Natural killer cell treated with Interleukin-12 subunit alpha and Interleukin-12 subunit beta and Interleukin-15 and Interleukin-18, amount 100 ng/mL, for 72 hours (primary cell): Measurements from ENCODE around the gene BEGAIN. TPM values are rescaled to one million over a fixed set of nuclear protein-coding genes. Genes with fewer than 3 reads are reported as not detected.

Source experiments
- ATAC-seq, 2 donors: fragments of 150-1000 bp; cut with Tn5 transposase in 1 of 2; sonication (Bioruptor Pico), chemical (Tn5 transposase) in 1 of 2; 2 replicates each; pipeline ENCODE4 v1.10.0; 2021
- DNase-seq: peaks from one replicate; pipeline ENCODE4 v3.0.0; 2022; ENCODE audit warnings: low spot score
- H3K27ac Mint-ChIP-seq, 2 donors: 1 replicate in 1 of 2; 2 replicates in 1 of 2; pipeline ENCODE4 v1.8.0; 2022; ENCODE audit warnings: mixed read lengths in 2 of 2, mild to moderate bottlenecking in 1 of 2, moderate library complexity in 1 of 2
- H3K27me3 Mint-ChIP-seq, 2 donors: 1 replicate in 1 of 2; 2 replicates in 1 of 2; pipeline ENCODE4 v1.8.0; 2022; ENCODE audit warnings: mixed read lengths in 2 of 2
- H3K36me3 Mint-ChIP-seq: one replicate; pipeline ENCODE4 v1.8.0; 2022; ENCODE audit warnings: mixed read lengths
- H3K4me1 Mint-ChIP-seq, 2 donors: 1 replicate in 1 of 2; 2 replicates in 1 of 2; pipeline ENCODE4 v1.8.0; 2022; ENCODE audit warnings: low read depth in 2 of 2, mixed read lengths in 2 of 2, mild to moderate bottlenecking in 1 of 2
- H3K4me3 Mint-ChIP-seq: one replicate; pipeline ENCODE4 v1.8.0; 2022; ENCODE audit warnings: mixed read lengths
- H3K9me3 Mint-ChIP-seq: 2 replicates; pipeline ENCODE4 v1.8.0; 2022; ENCODE audit warnings: mixed read lengths
- total RNA-seq, 2 donors: library from RNA; stranded (reverse); gene quantifications; one replicate each; pipeline ENCODE4 v1.2.3, GENCODE V29; 2022

The BEGAIN gene
- total RNA-seq, 2 donors from 2014 or later, result not detected

DNA sequence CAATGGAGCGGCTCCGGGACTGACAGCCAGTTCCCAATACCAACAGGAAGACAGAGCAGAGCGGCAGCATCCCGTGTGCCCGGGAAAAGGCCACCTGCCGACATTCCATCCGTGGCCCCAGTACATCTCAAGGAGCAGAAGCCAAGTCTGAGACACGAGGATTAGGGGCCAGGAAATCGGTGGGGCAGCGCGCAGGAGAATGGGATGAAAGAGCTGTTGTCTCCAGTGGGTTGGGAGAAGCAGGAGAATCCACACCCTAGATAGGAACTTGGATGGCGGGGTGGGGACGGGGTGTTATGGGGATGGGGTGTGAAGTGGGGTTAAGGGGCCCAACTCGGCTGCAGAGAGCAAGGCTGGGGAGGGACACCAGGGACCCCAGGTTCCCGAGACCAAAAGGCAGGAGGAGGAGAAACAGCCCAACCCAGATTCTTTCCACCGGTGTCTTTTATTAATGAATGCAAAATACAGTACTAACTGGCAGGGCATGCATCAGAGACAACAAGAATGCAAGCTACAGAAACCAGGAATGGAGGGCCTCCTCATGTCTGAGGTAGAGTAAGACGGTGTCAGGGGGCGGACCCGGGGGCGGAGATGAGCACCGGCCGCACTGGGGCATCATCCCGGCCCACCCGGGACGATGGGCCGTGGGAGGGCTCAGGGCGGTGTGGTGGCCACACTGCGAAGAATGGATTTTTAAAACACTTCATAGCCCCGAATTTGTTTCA lies 50.3 kb downstream of the BEGAIN start:
- H3K36me3 Mint-ChIP-seq, result no peaks in the 10 kb centered on the region
- H3K27me3 Mint-ChIP-seq, result peaks cover 0 to 3% of the 10 kb centered on the region in 2 donors
- H3K4me1 Mint-ChIP-seq, result peaks cover 0 to 3% of the 10 kb centered on the region in 2 donors
- DNase-seq (no peak), ATAC-seq (no peak)
- no peak overlapping the region for H3K4me3 Mint-ChIP-seq
- no peak overlapping the region for H3K27ac Mint-ChIP-seq
- H3K9me3 Mint-ChIP-seq, result no peaks in the 10 kb centered on the region

DNA sequence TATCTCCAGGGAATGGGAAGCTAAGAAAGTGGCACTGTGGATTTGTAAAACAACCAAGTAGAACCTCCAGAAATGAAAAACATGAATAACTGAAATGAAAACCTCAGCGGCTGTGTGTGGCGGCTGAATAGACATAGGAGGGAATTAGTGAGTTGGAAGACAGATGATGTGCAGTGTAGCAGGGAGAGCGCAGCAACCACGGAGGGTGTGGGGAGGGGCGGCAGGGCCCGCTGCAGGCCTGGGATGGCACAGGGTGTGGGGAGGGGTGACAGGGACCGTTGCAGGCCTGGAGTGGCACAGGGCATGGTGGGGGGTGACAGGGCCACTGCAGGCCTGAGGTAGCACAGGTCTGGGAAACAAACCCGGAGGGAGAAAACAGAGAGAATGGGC lies 51.1 kb downstream of the BEGAIN start:
- Mint-ChIP-seq H3K9me3 (no peaks in the 10 kb centered on the region), H3K27me3 (peaks cover 0 to 3% of the 10 kb centered on the region in 2 donors), H3K4me1 (peaks cover 0 to 3% of the 10 kb centered on the region in 2 donors), H3K27ac (no peak overlapping the region), H3K36me3 (no peaks in the 10 kb centered on the region), H3K4me3 (no peak overlapping the region)
- ATAC-seq (no peak), DNase-seq (no peak)

DNA sequence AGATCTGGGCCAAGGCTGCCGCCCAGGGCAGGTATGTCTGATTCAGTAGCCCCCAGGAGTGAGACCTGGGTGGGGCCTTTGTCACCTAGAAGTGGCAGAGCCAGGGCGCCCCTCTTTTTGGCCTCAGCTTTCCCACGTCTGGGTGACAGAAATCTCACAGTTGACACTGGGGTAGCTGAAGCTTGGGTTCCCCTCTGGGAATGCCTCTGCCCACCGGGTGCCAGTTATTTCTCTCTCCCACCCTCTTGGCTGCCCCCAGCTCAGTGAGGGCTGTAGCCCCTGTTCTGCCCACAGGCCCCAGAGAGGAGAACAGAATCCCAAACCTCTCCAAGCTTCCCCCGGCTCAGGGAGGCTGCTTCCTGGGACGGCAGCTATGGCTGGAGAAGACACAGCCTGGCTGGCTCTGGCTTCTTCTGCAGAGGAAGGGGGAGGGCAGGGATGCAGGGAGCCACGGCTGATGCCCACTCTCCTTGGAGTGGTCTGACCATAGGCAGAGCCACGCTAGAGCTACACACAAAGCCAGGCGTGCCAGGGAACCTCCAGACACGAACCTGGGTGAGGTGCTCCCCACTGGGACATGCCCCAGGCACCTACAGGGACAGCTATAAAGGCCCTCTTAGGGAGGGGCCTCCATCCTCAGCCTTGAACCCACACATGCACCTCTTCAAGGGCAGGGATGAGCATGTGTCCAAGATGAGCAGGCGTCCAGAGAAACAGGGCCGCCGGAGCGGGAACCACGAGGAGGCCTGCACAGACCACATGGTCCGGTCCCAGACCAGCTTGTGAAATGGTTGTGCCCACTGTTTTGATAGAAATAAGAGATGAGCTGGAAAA lies 51.7 kb downstream of the BEGAIN start:
- Mint-ChIP-seq H3K4me3 (no peak overlapping the region), H3K4me1 (peaks cover 0 to 3% of the 10 kb centered on the region in 2 donors), H3K27me3 (peaks cover 0 to 3% of the 10 kb centered on the region in 2 donors), H3K27ac (no peak overlapping the region), H3K9me3 (no peaks in the 10 kb centered on the region), H3K36me3 (no peaks in the 10 kb centered on the region)
- ATAC-seq, result no peak
- no peak for DNase-seq

DNA sequence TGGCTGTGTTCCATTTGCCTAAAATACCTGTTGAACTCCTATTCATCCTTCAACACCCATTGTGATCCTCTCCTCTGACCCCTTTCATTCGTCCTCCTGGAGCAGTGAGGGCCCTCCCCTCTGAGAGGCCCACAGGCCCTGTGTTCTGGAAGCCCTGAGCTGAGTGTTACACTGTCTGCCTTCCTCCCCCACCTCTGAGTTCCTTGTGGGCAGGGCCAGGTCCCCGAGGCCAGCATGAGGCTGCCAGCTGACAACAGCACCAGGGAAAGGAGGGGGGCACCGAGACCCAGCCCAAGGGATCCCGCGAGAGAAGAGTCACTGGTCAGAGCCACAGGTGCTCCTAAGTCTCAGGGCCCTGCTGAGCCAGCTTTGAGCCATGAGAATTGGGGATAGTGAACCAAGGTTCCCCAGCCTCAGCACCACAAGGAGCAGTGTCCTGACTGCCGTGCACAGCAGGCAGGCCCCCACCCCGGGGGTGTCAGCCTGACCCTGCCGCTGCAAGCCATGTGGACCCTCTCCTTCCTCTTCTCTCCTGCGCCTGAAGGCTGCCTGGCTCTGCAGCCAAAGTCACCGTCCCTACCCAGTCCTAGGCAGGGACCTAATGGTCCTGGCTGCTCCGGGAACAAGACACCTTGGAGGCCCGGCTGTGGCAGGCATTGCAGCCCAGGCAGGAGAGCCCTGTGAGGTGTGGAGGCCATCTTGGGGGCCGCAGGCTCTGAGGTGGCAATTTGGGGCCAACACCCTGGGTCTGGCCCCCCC lies 52.5 kb downstream of the BEGAIN start:
- H3K4me1 Mint-ChIP-seq, result peaks cover 0 to 3% of the 10 kb centered on the region in 2 donors
- H3K27ac Mint-ChIP-seq, result no peak overlapping the region
- H3K27me3 Mint-ChIP-seq, result peaks cover 0 to 3% of the 10 kb centered on the region in 2 donors
- ATAC-seq, result no peak
- DNase-seq, result no peak
- no peaks in the 10 kb centered on the region for H3K9me3 Mint-ChIP-seq
- H3K4me3 Mint-ChIP-seq, result no peak overlapping the region
- H3K36me3 Mint-ChIP-seq, result no peaks in the 10 kb centered on the region

- Mint-ChIP-seq H3K36me3 (no peaks in the 10 kb centered on the region), H3K4me1 (peaks cover 0 to 3% of the 10 kb centered on the region in 2 donors), H3K27ac (no peak overlapping the region), H3K9me3 (no peaks in the 10 kb centered on the region), H3K27me3 (peaks cover 0 to 3% of the 10 kb centered on the region in 2 donors), H3K4me3 (no peak overlapping the region)
- DNase-seq, result no peak
- no peak for ATAC-seq
These were observed 53.3 kb downstream of the BEGAIN start for GRCh38 chr14:100533656-100534485.

- Mint-ChIP-seq H3K9me3 (no peaks in the 10 kb centered on the region), H3K4me3 (no peak overlapping the region), H3K27ac (no peak overlapping the region), H3K27me3 (peaks cover 0 to 3% of the 10 kb centered on the region in 2 donors), H3K36me3 (no peaks in the 10 kb centered on the region), H3K4me1 (peaks cover 0 to 3% of the 10 kb centered on the region in 2 donors)
- DNase-seq, result no peak
- no peak for ATAC-seq
These were observed 54.1 kb downstream of the BEGAIN start for GRCh38 chr14:100532906-100533655.

- H3K27ac Mint-ChIP-seq, result no peak overlapping the region
- H3K9me3 Mint-ChIP-seq, result no peaks in the 10 kb centered on the region
- ATAC-seq (no peak), DNase-seq (no peak)
- no peak overlapping the region for H3K4me3 Mint-ChIP-seq
- H3K27me3 Mint-ChIP-seq, result peaks cover 0 to 3% of the 10 kb centered on the region in 2 donors
- H3K36me3 Mint-ChIP-seq, result no peaks in the 10 kb centered on the region
- peaks cover 0 to 3% of the 10 kb centered on the region in 2 donors for H3K4me1 Mint-ChIP-seq
These were observed 54.9 kb downstream of the BEGAIN start for GRCh38 chr14:100532154-100532861.

DNA sequence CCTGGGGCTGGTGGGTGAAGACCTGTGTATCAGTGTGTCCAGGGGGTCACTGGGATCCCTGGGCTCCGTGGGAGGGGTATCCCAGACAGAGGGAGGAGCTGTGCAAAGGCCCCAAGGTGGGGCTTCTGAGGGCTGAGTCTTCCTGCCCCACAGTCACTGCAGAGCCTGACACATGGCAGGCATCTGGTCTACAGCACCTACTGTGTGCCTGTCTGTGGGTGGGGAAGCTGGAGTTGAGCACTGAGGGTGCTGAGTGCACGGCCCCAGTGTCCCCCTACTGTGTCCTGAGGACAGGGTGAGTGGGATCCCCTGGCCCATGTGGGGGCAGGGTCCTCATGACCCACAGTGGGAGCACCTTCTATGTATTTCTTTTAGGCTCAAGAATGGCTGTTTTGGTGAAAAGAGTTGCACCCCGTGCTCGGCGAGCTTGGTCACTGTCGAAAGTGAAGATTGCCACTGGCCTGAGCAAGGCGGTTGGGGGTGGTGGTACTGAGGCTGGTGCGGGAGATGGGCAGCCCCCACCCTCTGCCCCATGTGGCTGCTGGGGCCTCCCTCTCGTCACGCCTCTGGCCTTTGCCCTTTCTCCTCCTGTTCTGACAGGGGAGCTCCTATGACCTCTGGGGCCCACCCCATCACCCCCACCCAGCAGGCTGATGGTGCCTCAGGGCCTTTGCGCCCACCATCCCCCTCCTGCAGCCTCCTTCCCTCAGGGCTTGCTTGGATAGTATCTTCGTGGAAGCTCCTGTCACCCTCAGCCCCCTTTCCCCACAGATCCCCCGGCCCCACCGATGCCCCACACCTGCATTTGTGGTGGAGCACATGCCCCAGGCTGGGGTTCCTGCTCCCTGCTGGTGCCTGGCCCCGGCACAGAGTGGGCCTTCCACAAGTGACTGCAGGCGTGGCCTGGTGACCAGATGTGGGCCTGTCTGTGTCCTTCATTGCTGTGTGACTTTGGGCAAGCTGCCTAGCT lies 55.8 kb downstream of the BEGAIN start:
- Mint-ChIP-seq H3K27ac (no peak overlapping the region), H3K4me1 (peaks cover 0 to 3% of the 10 kb centered on the region in 2 donors), H3K27me3 (peaks cover 0 to 3% of the 10 kb centered on the region in 2 donors), H3K9me3 (no peaks in the 10 kb centered on the region), H3K36me3 (no peaks in the 10 kb centered on the region), H3K4me3 (no peak overlapping the region)
- DNase-seq (no peak), ATAC-seq (no peak)

GRCh38 chr14:100530270-100531072 lies 56.7 kb downstream of the BEGAIN start:
- H3K27ac Mint-ChIP-seq, result no peak overlapping the region

DNA sequence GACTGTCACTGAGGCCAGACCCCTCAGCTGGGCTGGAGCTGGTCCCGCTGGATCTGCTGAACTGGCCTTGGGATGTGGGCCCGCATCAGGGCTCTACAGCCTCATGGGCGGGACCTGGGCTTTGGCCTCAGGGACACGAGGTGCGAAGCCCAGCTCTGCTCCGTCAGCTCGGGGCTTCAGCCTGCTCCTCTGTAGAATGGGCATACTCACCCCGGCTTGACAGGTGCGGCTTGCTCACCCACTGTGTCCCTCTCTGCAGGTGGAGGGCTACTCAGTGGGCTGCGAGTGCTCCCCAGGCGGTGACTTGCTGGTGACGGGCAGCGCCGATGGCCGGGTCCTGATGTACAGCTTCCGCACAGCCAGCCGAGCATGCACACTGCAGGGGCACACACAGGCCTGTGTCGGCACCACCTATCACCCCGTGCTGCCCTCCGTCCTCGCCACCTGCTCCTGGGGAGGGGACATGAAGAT lies 57.6 kb downstream of the BEGAIN start:
- DNase-seq, result no peak
- Mint-ChIP-seq H3K4me1 (peaks cover 0 to 3% of the 10 kb centered on the region in 2 donors), H3K27me3 (peaks cover 0 to 2% of the 10 kb centered on the region in 2 donors), H3K9me3 (no peaks in the 10 kb centered on the region), H3K4me3 (no peak overlapping the region), H3K36me3 (no peaks in the 10 kb centered on the region), H3K27ac (no peak overlapping the region)
- no peak for ATAC-seq

More at GRCh38 chr14:100530270-100531072, 56.7 kb downstream of the BEGAIN start:
- Mint-ChIP-seq H3K9me3 (no peaks in the 10 kb centered on the region), H3K36me3 (no peaks in the 10 kb centered on the region), H3K27me3 (peaks cover 0 to 3% of the 10 kb centered on the region in 2 donors), H3K4me1 (peaks cover 0 to 3% of the 10 kb centered on the region in 2 donors), H3K4me3 (no peak overlapping the region)
- DNase-seq, result no peak
- ATAC-seq, result no peak
